NB4 (cell line): Measurements from ENCODE around the gene ANO9.
"Not testable (repeated sequence)": the region's sequence is repeated elsewhere in the genome, so short reads cannot be mapped to it uniquely, and the experiment has no call there.

ENCODE experiments used
- DNase-seq: peaks from one replicate; pipeline ENCODE4 v3.0.0; 2010; ENCODE audit warnings: low read depth
- H3K4me3 ChIP-seq: one replicate; pipeline ENCODE4 v1.5.1; 2011; ENCODE audit warnings: mild to moderate bottlenecking, low read depth, low read length, moderate library complexity
- CTCF ChIP-seq: IDR thresholded peaks from one replicate; pipeline ENCODE4 v1.5.1; 2012; ENCODE audit warnings: low read depth, low read length
- MAX ChIP-seq: IDR thresholded peaks from 2 replicates; pipeline ENCODE4 v1.6.1; 2011; ENCODE audit warnings: low read depth, low read length
- MYC ChIP-seq: IDR thresholded peaks from 2 replicates; pipeline ENCODE4 v1.6.1; 2011; ENCODE audit warnings: low read depth, low read length
- POLR2A ChIP-seq: IDR thresholded peaks from 2 replicates; pipeline ENCODE4 v1.6.1; 2011; ENCODE audit warnings: mild to moderate bottlenecking; ENCODE audit not compliant: insufficient read length; ENCODE audit errors: extremely low read depth

The ANO9 gene

GRCh38 chr11:405954-406795 is 35.6 kb downstream of the ANO9 start:
- no peak for DNase-seq
- TF ChIP-seq CTCF: no peak
- TF ChIP-seq MYC: no peak
- no peak for TF ChIP-seq POLR2A
- TF ChIP-seq MAX: no peak
- H3K4me3 ChIP-seq: no peak overlapping the region

GRCh38 chr11:405323-405953 is 36.4 kb downstream of the ANO9 start:
- no peak for DNase-seq
- no peak overlapping the region for H3K4me3 ChIP-seq
- TF ChIP-seq MYC (no peak), MAX (no peak), POLR2A (no peak), CTCF (no peak)

- TF ChIP-seq MYC (no peak), POLR2A (no peak), CTCF (no peak), MAX (no peak)
- no peak for DNase-seq
- H3K4me3 ChIP-seq: no peak overlapping the region
Measured at GRCh38 chr11:404551-405264, 37.1 kb downstream of the ANO9 start.

- H3K4me3 ChIP-seq: no peak overlapping the region
- DNase-seq: no peak
- TF ChIP-seq MYC: no peak
- TF ChIP-seq POLR2A: no peak
- TF ChIP-seq MAX: no peak
- TF ChIP-seq CTCF: no peak
Measured at GRCh38 chr11:403761-404431, 37.9 kb downstream of the ANO9 start.

GRCh38 chr11:403021-403760 is 38.6 kb downstream of the ANO9 start:
- no peak for DNase-seq
- H3K4me3 ChIP-seq: no peak overlapping the region
- TF ChIP-seq MYC: no peak
- TF ChIP-seq MAX: no peak
- TF ChIP-seq CTCF: no peak
- TF ChIP-seq POLR2A: no peak

GRCh38 chr11:401196-401595 is 40.6 kb downstream of the ANO9 start:
- H3K4me3 ChIP-seq, DNase-seq: not testable (repeated sequence)
